Brain microvascular endothelial cell (primary cell): ENCODE results near the gene FOLR2.

Source experiments
- DNase-seq: peaks from one replicate; pipeline ENCODE4 v3.0.0-alpha.2; 2020
- H3K27ac ChIP-seq: fragments of 250-450 bp; sonication (Bioruptor Pico); 2 replicates; pipeline ENCODE4 v1.5.1; 2020; ENCODE audit warnings: mild to moderate bottlenecking, moderate library complexity
- H3K27me3 ChIP-seq: fragments of 250-450 bp; sonication (Bioruptor Pico); replicated peaks from 2 replicates; pipeline ENCODE4 v1.5.1; 2020; ENCODE audit warnings: mild to moderate bottlenecking
- H3K36me3 ChIP-seq: fragments of 250-450 bp; sonication (Bioruptor Pico); replicated peaks from 2 replicates; pipeline ENCODE4 v1.5.1; 2020; ENCODE audit warnings: mild to moderate bottlenecking
- H3K4me3 ChIP-seq: 2 replicates; pipeline ENCODE4 v1.5.1; 2011; ENCODE audit warnings: low read depth, mild to moderate bottlenecking, control low read depth, low read length, moderate library complexity
- in situ Hi-C: cut with HindIII; loops from 2 replicates; pipeline ENCODE4 v1.10.0; 2017; ENCODE audit warnings: low sequenced_read_pairs, low pct_ligation_motif_present
- TF ChIP-seq, protein P1 (sequence below): IDR thresholded peaks from 2 replicates; pipeline ENCODE4 v1.5.1; 2011; ENCODE audit warnings: low read depth, mild to moderate bottlenecking, moderate library complexity, low read length, control low read depth, inconsistent platforms; ENCODE audit errors: missing control alignments

FOLR2 gene

DNA sequence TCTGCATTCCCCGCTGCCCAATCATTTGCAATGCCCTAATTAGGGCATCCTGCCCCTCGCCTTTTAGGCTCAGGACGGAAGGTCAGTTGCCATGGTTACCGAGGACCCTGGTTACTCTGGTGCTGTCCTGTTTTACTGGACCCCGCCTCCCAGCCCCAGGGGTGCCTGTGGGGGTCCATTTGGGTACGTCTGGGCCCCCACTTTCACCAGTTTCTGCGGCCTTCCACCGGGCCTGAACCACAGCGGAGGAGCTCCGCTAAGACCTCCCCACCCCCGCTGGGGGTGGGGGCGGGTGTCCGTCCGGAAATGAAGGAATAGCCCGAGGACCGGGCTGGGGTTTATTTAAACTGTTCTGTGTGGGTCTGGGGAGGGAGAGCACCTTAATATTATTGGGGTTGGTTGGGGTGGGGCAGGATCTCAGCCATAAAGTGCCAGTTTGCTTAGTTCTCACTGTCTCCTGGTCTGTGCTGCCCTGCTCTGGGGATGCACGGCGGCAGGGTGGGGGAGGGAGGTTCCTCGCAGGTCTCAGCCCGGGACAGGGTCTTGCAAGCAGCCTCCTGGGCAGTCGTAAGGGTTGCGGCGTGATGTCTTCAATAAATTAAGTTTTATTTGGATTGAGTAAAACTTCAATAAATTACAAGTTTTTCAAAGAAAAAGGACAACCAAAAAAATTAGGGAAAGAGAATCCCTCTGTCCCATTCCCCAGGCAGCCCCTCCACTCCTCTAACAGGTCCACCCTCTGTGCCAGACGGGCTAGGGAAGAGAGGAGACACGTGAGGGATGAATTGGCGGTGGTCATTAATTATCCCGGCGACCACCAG is 22.1 kb downstream of the FOLR2 start:
- DNase-seq: no peak

DNA sequence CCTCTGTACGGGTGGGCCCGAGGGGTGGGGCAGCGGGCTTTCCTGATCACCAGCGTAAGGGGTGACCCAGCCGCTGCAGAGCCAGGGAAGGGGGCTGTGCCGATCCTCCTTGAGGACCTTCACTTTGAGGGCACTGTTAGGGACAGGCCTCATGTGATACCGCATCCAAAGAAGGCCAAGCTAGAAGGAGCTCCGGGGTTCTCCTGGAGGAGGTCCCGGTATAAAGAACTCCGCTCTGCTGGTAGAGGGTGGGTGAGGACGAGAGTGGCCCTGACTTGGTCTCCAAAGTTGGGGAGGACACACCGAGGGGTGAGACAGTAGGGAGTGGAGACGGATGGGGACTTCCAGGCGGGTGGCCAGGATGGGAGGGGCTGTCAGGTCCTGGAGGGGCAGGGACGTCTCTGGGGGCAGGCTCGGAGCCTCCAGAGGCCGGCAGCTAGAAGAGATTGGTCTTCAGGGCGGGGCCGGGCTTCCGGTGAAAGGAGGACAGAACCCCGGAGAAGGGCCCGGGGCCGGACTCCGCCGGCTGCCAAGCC is 22.8 kb downstream of the FOLR2 start:
- DNase-seq: no peak
- Histone ChIP-seq H3K27me3 (peaks cover 34% of the 10 kb centered on the region), H3K4me3 (peak overlapping the region; percentile 30), H3K27ac (no peak overlapping the region), H3K36me3 (peaks cover 35% of the 10 kb centered on the region)
- in situ Hi-C loops: no loop called here
- TF ChIP-seq, protein P1, sequence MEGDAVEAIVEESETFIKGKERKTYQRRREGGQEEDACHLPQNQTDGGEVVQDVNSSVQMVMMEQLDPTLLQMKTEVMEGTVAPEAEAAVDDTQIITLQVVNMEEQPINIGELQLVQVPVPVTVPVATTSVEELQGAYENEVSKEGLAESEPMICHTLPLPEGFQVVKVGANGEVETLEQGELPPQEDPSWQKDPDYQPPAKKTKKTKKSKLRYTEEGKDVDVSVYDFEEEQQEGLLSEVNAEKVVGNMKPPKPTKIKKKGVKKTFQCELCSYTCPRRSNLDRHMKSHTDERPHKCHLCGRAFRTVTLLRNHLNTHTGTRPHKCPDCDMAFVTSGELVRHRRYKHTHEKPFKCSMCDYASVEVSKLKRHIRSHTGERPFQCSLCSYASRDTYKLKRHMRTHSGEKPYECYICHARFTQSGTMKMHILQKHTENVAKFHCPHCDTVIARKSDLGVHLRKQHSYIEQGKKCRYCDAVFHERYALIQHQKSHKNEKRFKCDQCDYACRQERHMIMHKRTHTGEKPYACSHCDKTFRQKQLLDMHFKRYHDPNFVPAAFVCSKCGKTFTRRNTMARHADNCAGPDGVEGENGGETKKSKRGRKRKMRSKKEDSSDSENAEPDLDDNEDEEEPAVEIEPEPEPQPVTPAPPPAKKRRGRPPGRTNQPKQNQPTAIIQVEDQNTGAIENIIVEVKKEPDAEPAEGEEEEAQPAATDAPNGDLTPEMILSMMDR: no peak

More for the DNA sequence above, 22.1 kb downstream of the FOLR2 start:
- TF ChIP-seq, protein P1: no peak
- no peak overlapping the region for H3K27ac ChIP-seq
- H3K27me3 ChIP-seq: peaks cover 29% of the 10 kb centered on the region
- in situ Hi-C loops: no loop called here
- H3K36me3 ChIP-seq: peaks cover 40% of the 10 kb centered on the region
- H3K4me3 ChIP-seq: no peak overlapping the region

DNA sequence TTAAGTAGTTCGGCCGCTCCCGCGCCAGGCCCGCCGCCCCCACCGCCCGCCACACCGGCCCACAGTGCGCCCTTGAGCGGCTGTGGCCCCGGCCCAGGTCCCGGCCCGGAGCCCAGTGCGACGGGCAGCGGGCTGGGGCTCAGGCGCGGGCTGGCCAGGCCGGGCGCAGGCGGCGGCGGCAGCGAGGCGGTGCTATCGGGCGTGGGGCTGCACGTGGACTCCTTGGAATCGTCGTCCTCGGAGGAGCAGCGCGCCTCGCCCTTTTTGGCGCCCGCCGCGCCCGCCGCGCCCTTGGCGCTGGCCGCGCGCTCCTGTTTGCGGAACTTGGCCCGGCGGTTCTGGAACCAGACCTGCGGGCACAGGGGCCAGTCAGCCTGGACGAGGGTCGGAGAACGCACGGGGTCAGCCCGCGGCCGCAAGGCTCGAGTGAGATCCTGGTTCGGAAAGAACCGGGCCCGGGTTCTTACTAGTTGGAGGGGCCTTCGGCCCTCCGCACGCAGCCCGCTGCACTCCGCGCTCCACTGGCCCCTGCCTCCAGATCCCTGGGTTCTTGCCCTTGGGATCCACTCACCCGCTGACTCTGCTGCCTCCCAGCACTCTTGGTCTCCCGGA is 23.4 kb downstream of the FOLR2 start:
- Histone ChIP-seq H3K36me3 (peaks cover 29% of the 10 kb centered on the region), H3K27ac (no peak overlapping the region), H3K4me3 (no peak overlapping the region), H3K27me3 (peaks cover 40% of the 10 kb centered on the region)
- TF ChIP-seq, protein P1: no peak
- DNase-seq: no peak
- in situ Hi-C loops: no loop called here

DNA sequence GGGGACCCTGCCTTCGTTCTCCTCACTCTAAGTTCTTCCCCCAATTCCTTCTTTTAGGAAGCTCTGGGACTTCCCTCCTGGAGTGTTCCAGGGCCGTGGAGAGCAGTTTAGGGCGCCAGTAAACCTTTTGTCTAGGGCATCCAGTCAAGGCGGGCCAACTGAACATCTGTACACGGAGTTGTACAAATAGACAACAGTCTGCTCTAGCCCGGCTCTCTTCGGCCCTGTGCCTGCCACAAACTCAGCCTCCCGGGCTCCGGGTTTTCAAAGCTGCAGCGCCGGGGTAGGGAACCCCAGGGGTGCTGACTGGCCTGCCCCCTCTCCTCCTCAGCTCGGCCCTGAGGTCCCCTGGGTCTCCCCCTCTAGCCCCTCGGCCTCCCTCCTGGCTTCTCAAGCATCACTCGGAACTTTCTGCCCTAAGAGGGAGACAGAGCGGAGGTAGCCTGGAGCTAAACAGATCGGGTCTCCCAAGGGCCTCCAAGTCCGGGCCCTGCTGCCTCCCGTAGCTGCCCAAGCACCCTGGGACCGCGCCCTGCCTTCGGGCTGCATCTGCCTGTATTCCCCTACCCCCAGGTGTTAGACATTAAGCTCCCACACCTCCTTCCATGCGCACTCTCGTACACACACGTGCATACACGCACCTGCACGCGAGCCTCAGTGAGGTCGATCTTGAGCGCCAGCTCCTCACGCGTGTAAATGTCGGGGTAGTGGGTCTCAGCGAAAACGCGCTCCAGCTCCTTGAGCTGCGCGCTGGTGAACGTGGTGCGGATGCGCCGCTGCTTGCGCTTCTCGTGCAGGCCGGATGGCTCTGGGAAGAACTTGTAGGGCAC is 24.1 kb downstream of the FOLR2 start:
- no peak overlapping the region for H3K4me3 ChIP-seq
- TF ChIP-seq, protein P1: no peak
- in situ Hi-C loops: no loop called here
- peaks cover 22% of the 10 kb centered on the region for H3K36me3 ChIP-seq
- DNase-seq: no peak
- peaks cover 47% of the 10 kb centered on the region for H3K27me3 ChIP-seq
- no peak overlapping the region for H3K27ac ChIP-seq

DNA sequence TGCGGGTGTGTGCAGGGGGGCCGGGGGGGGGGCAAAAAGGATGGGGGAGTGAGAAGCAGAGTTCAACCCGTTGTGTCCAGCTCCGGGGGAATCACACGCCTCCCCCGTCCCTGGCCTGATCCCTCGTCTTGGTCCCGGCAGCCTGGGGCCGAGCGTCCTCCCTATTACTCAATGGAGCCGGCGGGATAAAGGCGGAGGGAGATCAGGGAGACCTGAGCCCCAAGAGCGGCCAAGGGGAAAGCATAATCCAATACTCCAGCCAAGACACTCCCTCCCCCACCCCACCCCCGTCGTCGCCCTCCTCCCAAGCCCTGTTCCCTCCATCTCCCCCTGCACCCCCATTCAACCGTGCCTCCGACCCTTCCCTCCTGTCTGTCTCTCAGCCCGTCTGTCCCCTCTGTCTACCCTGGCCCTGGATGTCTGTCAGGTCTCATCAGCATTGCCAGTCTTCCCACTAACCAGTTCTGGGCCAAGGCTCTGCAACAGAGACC is 24.7 kb downstream of the FOLR2 start:
- TF ChIP-seq, protein P1: no peak
- Histone ChIP-seq H3K4me3 (no peak overlapping the region), H3K27ac (no peak overlapping the region), H3K27me3 (peaks cover 52% of the 10 kb centered on the region), H3K36me3 (peaks cover 20% of the 10 kb centered on the region)
- DNase-seq: no peak
- in situ Hi-C loops: no loop called here
